GM06990 (cell line): ENCODE data around the gene MAVS.

Experiments
- DNase-seq: peaks from one replicate; pipeline ENCODE4 v3.0.0-alpha.2; 2011; ENCODE audit not compliant: insufficient read length; ENCODE audit errors: extremely low read depth
- H3K27me3 ChIP-seq: replicated peaks from 2 replicates; pipeline ENCODE4 v1.6.0; 2011; ENCODE audit warnings: low read length; ENCODE audit not compliant: control insufficient read depth, insufficient read depth
- H3K36me3 ChIP-seq: 2 replicates; pipeline ENCODE4 v1.5.1; 2011; ENCODE audit warnings: low read length; ENCODE audit not compliant: control insufficient read depth, insufficient read depth
- H3K4me3 ChIP-seq: replicated peaks from 2 replicates; pipeline ENCODE4 v1.5.1; 2011; ENCODE audit warnings: low read depth, mild to moderate bottlenecking, control low read depth, low read length
- CTCF ChIP-seq: IDR thresholded peaks from 2 replicates; pipeline ENCODE4 v1.5.1; 2011; ENCODE audit warnings: low read length, control low read depth, mild to moderate bottlenecking, inconsistent platforms; ENCODE audit not compliant: insufficient read depth, poor library complexity, severe bottlenecking

The MAVS gene

GRCh38 chr20:3862333-3862732 is 15.7 kb downstream of the MAVS start:
- no peak for TF ChIP-seq CTCF
- DNase-seq, result no peak
- H3K27me3 ChIP-seq, result no peaks in the 10 kb centered on the region
- H3K4me3 ChIP-seq, result no peak overlapping the region
- peaks cover 62% of the 10 kb centered on the region for H3K36me3 ChIP-seq

- H3K36me3 ChIP-seq, result peaks cover 59% of the 10 kb centered on the region
- no peaks in the 10 kb centered on the region for H3K27me3 ChIP-seq
- no peak overlapping the region for H3K4me3 ChIP-seq
- no peak for TF ChIP-seq CTCF
- DNase-seq, result no peak
These were observed 16.7 kb downstream of the MAVS start for GRCh38 chr20:3863317-3863716.

GRCh38 chr20:3864518-3864917 is 17.9 kb downstream of the MAVS start:
- peaks cover 57% of the 10 kb centered on the region for H3K36me3 ChIP-seq
- no peak for TF ChIP-seq CTCF
- no peak overlapping the region for H3K4me3 ChIP-seq
- DNase-seq, result no peak
- H3K27me3 ChIP-seq, result no peaks in the 10 kb centered on the region

- no peaks in the 10 kb centered on the region for H3K27me3 ChIP-seq
- no peak for TF ChIP-seq CTCF
- no peak overlapping the region for H3K4me3 ChIP-seq
- H3K36me3 ChIP-seq, result peaks cover 58% of the 10 kb centered on the region
- no peak for DNase-seq
These were observed 18.7 kb downstream of the MAVS start for GRCh38 chr20:3865152-3865886.

- no peak for TF ChIP-seq CTCF
- Histone ChIP-seq H3K4me3 (no peak overlapping the region), H3K36me3 (peaks cover 58% of the 10 kb centered on the region), H3K27me3 (no peaks in the 10 kb centered on the region)
- no peak for DNase-seq
These were observed 19.3 kb downstream of the MAVS start for GRCh38 chr20:3865887-3866407.
